Spleen (tissue), 11 donors: ENCODE measurements around the gene PIP5KL1. TPM values are rescaled to one million over a fixed set of nuclear protein-coding genes. Genes with fewer than 3 reads are reported as not detected.
A peak's percentile ranks its signal among the peaks of the same experiment; 100 is the strongest.

ENCODE experiments used
- DNase-seq: peaks from one replicate; pipeline ENCODE4 v3.0.0-alpha.2; 2020
- H3K27ac ChIP-seq, 8 donors: fragments of 200-600 bp; sonication (generic) in 7 of 8; 1 replicate in 4 of 8; 2 replicates in 4 of 8; pipeline versions ENCODE4 v1.5.0 to v1.8.0; 2016 to 2021; ENCODE audit warnings: inconsistent platforms in 4 of 8, mild to moderate bottlenecking in 4 of 8, moderate library complexity in 1 of 8
- H3K27me3 ChIP-seq, 7 donors: fragments of 200-600 bp; sonication (generic) in 6 of 7; replicated peaks in 1 of 7; 1 replicate in 4 of 7; 2 replicates in 3 of 7; pipeline versions ENCODE4 v1.5.0 to v1.8.0; 2016 to 2021; ENCODE audit warnings: inconsistent platforms in 3 of 7, mild to moderate bottlenecking in 1 of 7
- H3K36me3 ChIP-seq, 6 donors: fragments of 200-600 bp; sonication (generic) in 5 of 6; 1 replicate in 4 of 6; 2 replicates in 2 of 6; pipeline versions ENCODE4 v1.5.0 to v1.8.0; 2016 to 2021; ENCODE audit warnings: inconsistent platforms in 2 of 6
- H3K4me1 ChIP-seq, 6 donors: fragments of 200-600 bp; sonication (generic) in 5 of 6; 1 replicate in 3 of 6; 2 replicates in 3 of 6; pipeline versions ENCODE4 v1.5.0 to v1.8.0; 2016 to 2021; ENCODE audit warnings: inconsistent platforms in 3 of 6
- H3K4me3 ChIP-seq, 8 donors: fragments of 200-600 bp; sonication (generic) in 7 of 8; 1 replicate in 4 of 8; 2 replicates in 4 of 8; pipeline versions ENCODE4 v1.5.0 to v1.8.0; 2016 to 2021; ENCODE audit warnings: inconsistent platforms in 4 of 8, mild to moderate bottlenecking in 4 of 8, moderate library complexity in 2 of 8
- H3K9me3 ChIP-seq, 8 donors: fragments of 200-600 bp; sonication (generic) in 7 of 8; 1 replicate in 4 of 8; 2 replicates in 4 of 8; pipeline versions ENCODE4 v1.5.0 to v1.8.0; 2016 to 2021; ENCODE audit warnings: inconsistent platforms in 4 of 8
- CTCF ChIP-seq, 11 experiments: fragments of 200-600 bp in 7 of 11; fragments of 450-650 bp in 4 of 11; sonication (generic) in 4 of 11; IDR thresholded peaks in 8 of 11; conservative IDR thresholded peaks in 3 of 11; 1 replicate in 7 of 11; 2 replicates in 4 of 11; pipeline versions ENCODE4 v1.4.0 to v1.8.0; 2016 to 2021; ENCODE audit warnings: antibody characterized with exemption in 11 of 11, inconsistent platforms in 4 of 11, mild to moderate bottlenecking in 1 of 11
- POLR2A ChIP-seq, 3 donors: fragments of 450-650 bp; IDR thresholded peaks; one replicate each; pipeline ENCODE4 v1.5.1; 2017; ENCODE audit warnings: antibody characterized with exemption in 3 of 3, mild to moderate bottlenecking in 1 of 3
- POLR2AphosphoS5 ChIP-seq, 3 donors: sonication (generic); formaldehyde crosslinking; IDR thresholded peaks; one replicate each; pipeline ENCODE4 v1.5.1; 2017; ENCODE audit warnings: antibody characterized with exemption in 3 of 3
- WGBS, 5 donors: extraction: QIAGEN DNeasy Blood & Tissue Kit in 3 of 5; methylation state at CpG; one replicate each; pipeline versions ENCODE4 v1.1.5 to v1.1.7; 2013 to 2018; 5-methylcytosine and 5-hydroxymethylcytosine counted together
- intact Hi-C: fragments of 100-400 bp; cut with DNase I; formaldehyde crosslinking; loops from one replicate; pipeline ENCODE4 v1.15.0; 2023; ENCODE audit warnings: low total_unique reads
- polyA plus RNA-seq, 3 donors: library from polyadenylated mRNA; stranded (reverse); fragments of 200-250 nt; gene quantifications; one replicate each; pipeline ENCODE4 v1.2.1, GENCODE V29; 2013
- total RNA-seq, 7 donors: library from RNA; depleted of rRNA in 3 of 7; stranded (reverse); fragments of >200 nt in 3 of 7; fragmentation: NEBNext Ultra II Directional in 4 of 7; extraction: Animal tissue kit (Norgen Biotek cat#: 25700) in 4 of 7; gene quantifications; one replicate each; pipeline versions ENCODE4 v1.1.0 to v1.2.1, GENCODE V29; 2016 to 2021
- donor health status: healthy with polysubstance abuse.
- donor health status: DM: no; HTN: no; CAD: no; lungs with moderate emphysema.
- donor health status: DM: no; HTN: no; CAD: no.
- donor health status: Bipolar disorder and iron deficiency.
- donor health status: healthy.
- donor health status: DM: no; HTN: no; CAD: no.
- donor health status: DM: yes; HTN: yes; CAD: no.

Gene PIP5KL1
- total and polyA plus RNA-seq, 10 donors, result 0.13 to 3.6 (median 0.68) TPM; not detected in 2

GRCh38 chr9:127973169-127974000, 42.8 kb upstream of the PIP5KL1 start:
- Histone ChIP-seq H3K9me3 (no peaks in the 10 kb centered on the region), H3K27ac (peak overlapping the region; percentile 40 to 94 (median 78)), H3K27me3 (no peaks in the 10 kb centered on the region), H3K4me1 (peaks cover 74 to 100% (median 100%) of the 10 kb centered on the region in 6 donors), H3K4me3 (peak overlapping the region in 2 of 8 donors; percentile 22 to 94), H3K36me3 (peaks cover 0 to 10% (median 0%) of the 10 kb centered on the region in 6 donors)
- DNase-seq, result no peak
- WGBS, 5 donors, result 60 to 81% (median 75%) methylated on average over 9 to 17 of the region's 17 CpGs
- intact Hi-C loops, result no loop called here
- TF ChIP-seq CTCF (IDR thresholded peaks at IDR 0.05 in 8 of 11, conservative IDR thresholded peaks at IDR 0.05 in 3 of 11) (no peak), POLR2AphosphoS5 (IDR thresholded peaks at IDR 0.05) (peak in 1 of 3 donors; percentile 36), POLR2A (IDR thresholded peaks at IDR 0.05) (no peak)

- H3K4me3 ChIP-seq, result peak overlapping the region in 3 of 8 donors; percentile 14 to 94 (median 22)
- TF ChIP-seq POLR2AphosphoS5 (IDR thresholded peaks at IDR 0.05) (peak in 1 of 3 donors; percentile 24), POLR2A (IDR thresholded peaks at IDR 0.05) (no peak), CTCF (IDR thresholded peaks at IDR 0.05 in 8 of 11, conservative IDR thresholded peaks at IDR 0.05 in 3 of 11) (no peak)
Measured at GRCh38 chr9:127972236-127972871, 41.8 kb upstream of the PIP5KL1 start.

GRCh38 chr9:127971357-127972235, 41.0 kb upstream of the PIP5KL1 start:
- DNase-seq, result no peak
- peak overlapping the region in 5 of 8 donors; percentile 14 to 94 (median 17) for H3K4me3 ChIP-seq
- no peaks in the 10 kb centered on the region for H3K9me3 ChIP-seq
- peak overlapping the region; percentile 69 to 94 (median 80) for H3K27ac ChIP-seq
- peaks cover 0 to 7% (median 0%) of the 10 kb centered on the region in 7 donors for H3K27me3 ChIP-seq
- intact Hi-C loops, result no loop called here
- peaks cover 0 to 10% (median 0%) of the 10 kb centered on the region in 6 donors for H3K36me3 ChIP-seq
- WGBS, 5 donors, result 35 to 48% (median 41%) methylated on average over 12 to 20 of the region's 20 CpGs
- H3K4me1 ChIP-seq, result peaks cover 74 to 100% (median 99%) of the 10 kb centered on the region in 6 donors
- no peak for TF ChIP-seq CTCF (IDR thresholded peaks at IDR 0.05 in 8 of 11, conservative IDR thresholded peaks at IDR 0.05 in 3 of 11)
- no peak for TF ChIP-seq POLR2AphosphoS5 (IDR thresholded peaks at IDR 0.05)
- no peak for TF ChIP-seq POLR2A (IDR thresholded peaks at IDR 0.05)

More at GRCh38 chr9:127972236-127972871, 41.8 kb upstream of the PIP5KL1 start:
- peaks cover 0 to 10% (median 0%) of the 10 kb centered on the region in 6 donors for H3K36me3 ChIP-seq
- intact Hi-C loops, result no loop called here
- no peaks in the 10 kb centered on the region for H3K9me3 ChIP-seq
- DNase-seq, result no peak
- H3K27me3 ChIP-seq, result peaks cover 0 to 3% (median 0%) of the 10 kb centered on the region in 7 donors
- 75 to 90% (median 82%) methylated on average over 2 to 12 of the region's 12 CpGs for WGBS, 5 donors
- H3K4me1 ChIP-seq, result peaks cover 74 to 100% (median 99%) of the 10 kb centered on the region in 6 donors
- peak overlapping the region; percentile 69 to 94 (median 80) for H3K27ac ChIP-seq
